ENCODE measurements around the gene RFPL3.

RFPL3 gene

DNA sequence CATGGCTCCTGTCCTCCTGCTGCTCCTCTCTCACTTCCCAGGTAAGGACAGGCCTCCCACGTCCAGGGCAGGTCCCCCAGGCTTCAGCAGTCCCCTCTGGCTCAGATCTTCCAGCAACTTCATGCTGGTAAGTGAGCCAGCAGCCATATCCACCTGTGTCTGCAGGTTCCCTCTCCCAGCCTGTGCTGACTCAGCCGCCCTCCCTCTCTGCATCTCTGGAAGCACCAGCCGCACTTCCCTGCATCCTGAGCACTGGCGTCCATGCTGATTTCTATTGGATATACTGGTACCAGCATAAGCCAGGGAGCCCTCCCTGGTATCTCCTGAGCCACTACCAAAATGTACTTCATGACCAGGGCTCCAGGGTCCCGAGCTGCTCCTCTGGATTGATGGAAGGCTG is 19.0 kb downstream of the RFPL3 start:
- TF ChIP-seq EZH2phosphoT487 (IDR thresholded peaks at IDR 0.05; ENCODE audit: borderline replicate concordance) = no peak
- TF ChIP-seq, protein P1, sequence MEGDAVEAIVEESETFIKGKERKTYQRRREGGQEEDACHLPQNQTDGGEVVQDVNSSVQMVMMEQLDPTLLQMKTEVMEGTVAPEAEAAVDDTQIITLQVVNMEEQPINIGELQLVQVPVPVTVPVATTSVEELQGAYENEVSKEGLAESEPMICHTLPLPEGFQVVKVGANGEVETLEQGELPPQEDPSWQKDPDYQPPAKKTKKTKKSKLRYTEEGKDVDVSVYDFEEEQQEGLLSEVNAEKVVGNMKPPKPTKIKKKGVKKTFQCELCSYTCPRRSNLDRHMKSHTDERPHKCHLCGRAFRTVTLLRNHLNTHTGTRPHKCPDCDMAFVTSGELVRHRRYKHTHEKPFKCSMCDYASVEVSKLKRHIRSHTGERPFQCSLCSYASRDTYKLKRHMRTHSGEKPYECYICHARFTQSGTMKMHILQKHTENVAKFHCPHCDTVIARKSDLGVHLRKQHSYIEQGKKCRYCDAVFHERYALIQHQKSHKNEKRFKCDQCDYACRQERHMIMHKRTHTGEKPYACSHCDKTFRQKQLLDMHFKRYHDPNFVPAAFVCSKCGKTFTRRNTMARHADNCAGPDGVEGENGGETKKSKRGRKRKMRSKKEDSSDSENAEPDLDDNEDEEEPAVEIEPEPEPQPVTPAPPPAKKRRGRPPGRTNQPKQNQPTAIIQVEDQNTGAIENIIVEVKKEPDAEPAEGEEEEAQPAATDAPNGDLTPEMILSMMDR (conservative IDR thresholded peaks at IDR 0.05; ENCODE audit: low read length) = no peak
- H3K79me2 ChIP-seq (ENCODE audit: insufficient read depth, low read length) = no peaks in the 10 kb centered on the region
- no peak overlapping the region for H3K4me3 ChIP-seq (ENCODE audit: low read length, poor library complexity, severe bottlenecking)

GRCh38 chr22:32378707-32379272 is 21.1 kb downstream of the RFPL3 start:
- TF ChIP-seq EZH2phosphoT487 (IDR thresholded peaks at IDR 0.05; ENCODE audit: borderline replicate concordance) = no peak
- TF ChIP-seq, protein P1 (conservative IDR thresholded peaks at IDR 0.05; ENCODE audit: low read length) = peak; percentile 75
- H3K27me3 ChIP-seq (ENCODE audit: insufficient read depth, low read length, poor library complexity, severe bottlenecking) = no peaks in the 10 kb centered on the region
- H2AFZ ChIP-seq (ENCODE audit: low read length) = no peak overlapping the region

More for the DNA sequence above, 19.0 kb downstream of the RFPL3 start:
- H3K36me3 ChIP-seq (ENCODE audit: insufficient read depth, low read length) = no peaks in the 10 kb centered on the region
- no peak overlapping the region for H3K9ac ChIP-seq (ENCODE audit: low read depth, low read length, poor library complexity, severe bottlenecking)
- no peaks in the 10 kb centered on the region for H3F3A ChIP-seq (ENCODE audit: low read depth)
- H3K27me3 ChIP-seq (ENCODE audit: insufficient read depth, low read length, poor library complexity, severe bottlenecking) = no peaks in the 10 kb centered on the region
- H3K9me2 ChIP-seq (replicated peaks; ENCODE audit: low read depth, low read length) = no peaks in the 10 kb centered on the region
- no peaks in the 10 kb centered on the region for H3K9me3 ChIP-seq (ENCODE audit: insufficient read depth, low read depth, low read length)
- H4K20me1 ChIP-seq (ENCODE audit: insufficient read depth, low read length, poor library complexity, severe bottlenecking) = no peaks in the 10 kb centered on the region
- no peak overlapping the region for H2AFZ ChIP-seq (ENCODE audit: low read length)
- H3K4me2 ChIP-seq (ENCODE audit: low read depth, low read length, poor library complexity, severe bottlenecking) = no peak overlapping the region
- no peaks in the 10 kb centered on the region for H3K4me1 ChIP-seq (ENCODE audit: insufficient read depth, low read length, poor library complexity, severe bottlenecking)

DNA sequence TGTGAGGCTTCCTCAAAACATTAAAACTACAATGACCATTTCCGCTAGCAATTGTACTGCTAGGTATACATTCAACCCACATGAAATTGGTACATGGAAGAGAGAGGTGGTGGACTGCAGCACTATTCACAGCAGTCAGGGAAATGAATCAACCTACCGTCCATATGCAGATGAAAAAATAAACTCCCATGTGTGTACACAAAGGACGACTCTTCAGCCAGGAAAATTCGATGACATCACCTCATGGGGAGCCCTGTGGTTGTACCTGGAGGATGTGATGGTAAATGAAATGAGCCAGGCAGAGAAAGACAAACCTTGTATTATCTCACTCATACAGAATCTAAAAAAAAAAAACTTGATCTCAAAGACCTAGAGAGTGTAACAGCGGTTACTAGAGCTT is 23.3 kb downstream of the RFPL3 start:
- H3K4me2 ChIP-seq (ENCODE audit: low read depth, low read length, poor library complexity, severe bottlenecking) = no peak overlapping the region
- H3K4me3 ChIP-seq (ENCODE audit: low read length, poor library complexity, severe bottlenecking) = no peak overlapping the region
- H3K4me1 ChIP-seq (ENCODE audit: insufficient read depth, low read length, poor library complexity, severe bottlenecking) = no peaks in the 10 kb centered on the region
- no peaks in the 10 kb centered on the region for H4K20me1 ChIP-seq (ENCODE audit: insufficient read depth, low read length, poor library complexity, severe bottlenecking)
- no peak for TF ChIP-seq EZH2phosphoT487 (IDR thresholded peaks at IDR 0.05; ENCODE audit: borderline replicate concordance)
- TF ChIP-seq, protein P1 (conservative IDR thresholded peaks at IDR 0.05; ENCODE audit: low read length) = no peak
- no peaks in the 10 kb centered on the region for H3K9me2 ChIP-seq (replicated peaks; ENCODE audit: low read depth, low read length)
- H3K27me3 ChIP-seq (ENCODE audit: insufficient read depth, low read length, poor library complexity, severe bottlenecking) = no peaks in the 10 kb centered on the region
- H3F3A ChIP-seq (ENCODE audit: low read depth) = no peaks in the 10 kb centered on the region
- no peak overlapping the region for H2AFZ ChIP-seq (ENCODE audit: low read length)
- no peak overlapping the region for H3K9ac ChIP-seq (ENCODE audit: low read depth, low read length, poor library complexity, severe bottlenecking)
- no peaks in the 10 kb centered on the region for H3K9me3 ChIP-seq (ENCODE audit: insufficient read depth, low read depth, low read length)
- H3K36me3 ChIP-seq (ENCODE audit: insufficient read depth, low read length) = peaks cover 8% of the 10 kb centered on the region; the same call in 1 of the 2 replicates
- H3K79me2 ChIP-seq (ENCODE audit: insufficient read depth, low read length) = no peaks in the 10 kb centered on the region

More at GRCh38 chr22:32378707-32379272, 21.1 kb downstream of the RFPL3 start:
- no peaks in the 10 kb centered on the region for H3F3A ChIP-seq (ENCODE audit: low read depth)
- no peaks in the 10 kb centered on the region for H3K4me1 ChIP-seq (ENCODE audit: insufficient read depth, low read length, poor library complexity, severe bottlenecking)
- H3K36me3 ChIP-seq (ENCODE audit: insufficient read depth, low read length) = no peaks in the 10 kb centered on the region
- no peaks in the 10 kb centered on the region for H3K9me2 ChIP-seq (replicated peaks; ENCODE audit: low read depth, low read length)
- no peak overlapping the region for H3K4me2 ChIP-seq (ENCODE audit: low read depth, low read length, poor library complexity, severe bottlenecking)
- H3K9ac ChIP-seq (ENCODE audit: low read depth, low read length, poor library complexity, severe bottlenecking) = no peak overlapping the region
- no peak overlapping the region for H3K4me3 ChIP-seq (ENCODE audit: low read length, poor library complexity, severe bottlenecking)
- H3K79me2 ChIP-seq (ENCODE audit: insufficient read depth, low read length) = no peaks in the 10 kb centered on the region
- H3K9me3 ChIP-seq (ENCODE audit: insufficient read depth, low read depth, low read length) = no peaks in the 10 kb centered on the region
- H4K20me1 ChIP-seq (ENCODE audit: insufficient read depth, low read length, poor library complexity, severe bottlenecking) = no peaks in the 10 kb centered on the region
